ENCODE results near the gene SIPA1. TPM values are rescaled to one million over a fixed set of nuclear protein-coding genes. Genes with fewer than 3 reads are reported as not detected.

The SIPA1 gene
- total and polyA plus RNA-seq, 2 of the 8 experiments (the other 6 are each of a cell fraction or from before 2014, with no cell fraction given) = 35.3 to 72.2 TPM

GRCh38 chr11:65615229-65615949, 22.5 kb upstream of the SIPA1 start, which contains the start of gene PCNX3 (continued):
- TF ChIP-seq PHF8 (conservative IDR thresholded peaks at IDR 0.05; ENCODE audit: low read depth, low read length) (peak; percentile 63; the same call in 1 of the 2 replicates), BRCA1 (IDR thresholded peaks at IDR 0.05; ENCODE audit: low read depth, low read length) (no peak), JUND (IDR thresholded peaks at IDR 0.05; ENCODE audit: low read length) (no peak), RXRA (IDR thresholded peaks at IDR 0.05; ENCODE audit: insufficient read depth, low read depth, low read length) (no peak), ATF2 (IDR thresholded peaks at IDR 0.05; ENCODE audit: low read length) (no peak; the same call in 1 of the 2 replicates), SP4 (IDR thresholded peaks at IDR 0.05; ENCODE audit: low read length) (peak; percentile 93), HDAC2 (IDR thresholded peaks at IDR 0.05; ENCODE audit: borderline replicate concordance in 1 of 2, low read depth in 2 of 2, low read length in 2 of 2) (peak in 1 of 2 experiments; percentile 54; a peak in 1 of 4 replicates), CTCF (IDR thresholded peaks at IDR 0.05; ENCODE audit: control extremely low read depth in 1 of 3, insufficient read depth in 1 of 3, low read depth in 1 of 3, low read length in 3 of 3) (no peak), SIX5 (IDR thresholded peaks at IDR 0.05; ENCODE audit: low read depth, low read length) (peak; percentile 28; the same call in 1 of the 2 replicates), NANOG (IDR thresholded peaks at IDR 0.05; ENCODE audit: insufficient read depth, low read depth, low read length, poor library complexity, severe bottlenecking) (no peak), TBP (IDR thresholded peaks at IDR 0.05; ENCODE audit: low read depth, low read length) (peak; percentile 11), EGR1 (IDR thresholded peaks at IDR 0.05; ENCODE audit: borderline replicate concordance, low read depth, low read length) (peak; percentile 79; the same call in 1 of the 2 replicates), KDM4A (IDR thresholded peaks at IDR 0.05; ENCODE audit: low read depth, low read length, severe bottlenecking) (no peak), RNF2 (IDR thresholded peaks at IDR 0.05; ENCODE audit: borderline replicate concordance, low read depth, low read length, missing control alignments, poor library complexity, severe bottlenecking) (no peak), GTF2F1 (IDR thresholded peaks at IDR 0.05; ENCODE audit: borderline replicate concordance, low read depth, low read length) (no peak), CHD2 (IDR thresholded peaks at IDR 0.05; ENCODE audit: low read length) (peak; percentile 94), TEAD4 (IDR thresholded peaks at IDR 0.05; ENCODE audit: low read depth, low read length) (no peak), SP1 (IDR thresholded peaks at IDR 0.05; ENCODE audit: low read depth, low read length) (peak; percentile 99), TAF7 (optimal IDR thresholded peaks at IDR 0.05; ENCODE audit: borderline replicate concordance, low read depth, low read length) (no peak)

All from H1 (cell line).